GM12873 (cell line): Measurements from ENCODE around the gene BRD4.
A peak's percentile ranks its signal among the peaks of the same experiment; 100 is the strongest.

Experiments used
- TF ChIP-seq, protein P1 (sequence below): IDR thresholded peaks from 2 replicates; pipeline ENCODE4 v1.5.1; 2012; ENCODE audit warnings: low read depth, mild to moderate bottlenecking, moderate library complexity, low read length, control low read depth; ENCODE audit not compliant: insufficient read depth; ENCODE audit errors: missing control alignments

The BRD4 gene

DNA sequence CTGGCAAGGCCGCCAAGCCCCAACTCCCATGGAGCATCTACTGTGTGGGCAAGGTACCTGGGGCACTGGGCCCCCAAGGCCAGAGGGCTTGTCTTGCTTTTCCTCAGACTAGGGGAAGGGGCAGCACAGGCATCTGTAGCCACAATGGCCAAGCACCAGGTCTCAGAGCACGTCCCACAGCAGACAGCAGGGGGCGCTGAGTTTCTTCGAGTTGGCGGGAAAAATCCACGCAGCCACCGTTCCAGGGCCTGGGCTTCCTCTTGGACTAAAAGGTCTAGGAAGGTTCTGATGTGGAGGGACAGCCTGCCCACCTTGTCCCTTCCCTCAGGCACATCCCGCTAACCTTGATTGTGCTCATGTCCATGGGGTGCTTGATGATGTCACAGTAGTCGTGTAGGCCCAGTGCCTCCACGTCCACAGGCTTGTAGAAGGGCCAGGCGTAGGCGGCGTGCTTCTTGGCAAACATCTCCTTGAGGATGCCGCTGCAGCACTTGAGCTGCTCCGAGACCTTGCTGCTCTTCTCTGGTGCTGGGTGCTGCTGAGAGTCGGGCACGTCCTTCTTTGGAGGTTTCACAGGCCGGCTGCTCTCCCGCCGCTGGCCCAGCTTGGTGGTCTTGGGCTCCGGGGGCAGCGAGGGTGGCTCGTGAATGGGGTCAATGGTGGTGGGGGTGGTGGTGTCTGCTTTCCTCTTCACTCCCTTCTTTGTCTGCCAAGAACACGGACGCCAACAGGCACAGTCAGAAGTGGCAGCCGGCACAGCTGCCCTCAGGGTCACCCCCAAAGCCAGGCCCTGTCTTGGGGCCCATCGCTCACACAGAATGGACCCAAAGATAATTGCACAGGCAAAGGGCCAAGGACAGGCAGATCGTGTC is 68.0 kb downstream of the BRD4 start:
- TF ChIP-seq, protein P1, sequence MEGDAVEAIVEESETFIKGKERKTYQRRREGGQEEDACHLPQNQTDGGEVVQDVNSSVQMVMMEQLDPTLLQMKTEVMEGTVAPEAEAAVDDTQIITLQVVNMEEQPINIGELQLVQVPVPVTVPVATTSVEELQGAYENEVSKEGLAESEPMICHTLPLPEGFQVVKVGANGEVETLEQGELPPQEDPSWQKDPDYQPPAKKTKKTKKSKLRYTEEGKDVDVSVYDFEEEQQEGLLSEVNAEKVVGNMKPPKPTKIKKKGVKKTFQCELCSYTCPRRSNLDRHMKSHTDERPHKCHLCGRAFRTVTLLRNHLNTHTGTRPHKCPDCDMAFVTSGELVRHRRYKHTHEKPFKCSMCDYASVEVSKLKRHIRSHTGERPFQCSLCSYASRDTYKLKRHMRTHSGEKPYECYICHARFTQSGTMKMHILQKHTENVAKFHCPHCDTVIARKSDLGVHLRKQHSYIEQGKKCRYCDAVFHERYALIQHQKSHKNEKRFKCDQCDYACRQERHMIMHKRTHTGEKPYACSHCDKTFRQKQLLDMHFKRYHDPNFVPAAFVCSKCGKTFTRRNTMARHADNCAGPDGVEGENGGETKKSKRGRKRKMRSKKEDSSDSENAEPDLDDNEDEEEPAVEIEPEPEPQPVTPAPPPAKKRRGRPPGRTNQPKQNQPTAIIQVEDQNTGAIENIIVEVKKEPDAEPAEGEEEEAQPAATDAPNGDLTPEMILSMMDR = peak; percentile 88

DNA sequence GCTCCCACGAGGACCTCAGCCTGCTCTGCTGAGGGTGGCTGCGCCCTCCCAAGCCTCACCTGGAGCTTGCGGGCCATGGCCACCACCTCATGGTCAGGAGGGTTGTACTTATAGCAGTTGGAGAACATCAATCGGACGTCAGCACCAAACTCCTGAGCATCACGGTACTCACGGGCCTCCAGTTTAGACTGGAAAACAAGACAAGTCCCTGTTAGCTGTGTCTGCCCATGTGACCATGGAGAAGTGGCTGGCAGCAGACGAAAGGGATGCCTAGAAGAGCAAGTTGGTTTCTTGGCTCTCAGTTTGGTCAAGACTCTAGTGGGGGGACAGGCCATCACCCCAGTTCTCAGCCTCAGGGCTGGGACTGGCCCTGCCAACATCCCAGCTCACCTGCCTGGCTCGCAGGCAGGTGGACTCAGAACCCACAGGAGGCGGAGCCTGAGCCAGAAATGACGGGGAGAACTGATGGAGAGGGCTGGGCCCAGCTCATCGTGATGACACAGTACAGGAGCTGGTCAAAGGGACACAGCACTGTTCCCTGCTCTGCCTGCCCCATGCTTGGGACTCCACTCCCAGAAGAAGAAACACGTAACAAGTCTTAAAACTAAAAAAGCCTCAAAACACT is 68.9 kb downstream of the BRD4 start:
- TF ChIP-seq, protein P1 = no peak

DNA sequence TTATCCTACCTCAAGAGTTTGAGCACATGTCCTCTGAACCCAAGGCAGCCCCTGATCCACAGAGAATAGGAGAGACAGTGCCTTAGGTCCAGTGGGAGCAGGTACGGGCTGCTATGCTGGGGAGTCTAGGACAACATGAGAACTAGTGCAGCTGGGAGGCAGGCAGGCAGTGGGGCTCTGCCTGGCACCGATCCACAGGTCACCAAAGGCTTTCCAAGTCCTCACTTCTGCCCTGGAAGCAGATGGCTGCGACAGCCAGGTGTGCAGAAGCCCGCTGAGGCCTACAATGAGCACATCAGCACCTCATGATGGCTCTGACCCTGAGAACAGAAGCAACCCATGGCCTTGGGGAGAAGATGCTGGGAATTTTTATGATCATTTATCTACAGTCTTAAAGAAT is 70.3 kb downstream of the BRD4 start:
- TF ChIP-seq, protein P1 = no peak

DNA sequence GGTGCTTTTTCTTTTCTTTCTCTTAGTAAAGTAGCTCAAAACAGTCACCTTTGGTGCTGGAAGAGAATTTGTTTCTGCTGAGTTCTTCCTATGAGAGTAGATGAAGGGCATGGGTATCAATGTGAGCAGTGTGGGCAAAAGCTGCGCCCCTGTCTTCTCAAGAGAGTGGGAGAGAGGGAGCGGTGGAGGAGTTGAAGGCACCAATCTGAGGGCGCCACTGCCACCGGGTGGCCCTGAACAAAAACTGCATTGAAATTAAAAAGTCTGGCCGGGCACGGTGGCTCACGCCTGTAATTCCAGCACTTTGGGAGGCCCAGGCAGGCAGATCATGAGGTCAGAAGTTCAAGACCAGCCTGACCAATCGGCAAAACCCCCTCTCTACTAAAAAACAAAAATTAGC is 71.4 kb downstream of the BRD4 start:
- TF ChIP-seq, protein P1 = peak; percentile 28

DNA sequence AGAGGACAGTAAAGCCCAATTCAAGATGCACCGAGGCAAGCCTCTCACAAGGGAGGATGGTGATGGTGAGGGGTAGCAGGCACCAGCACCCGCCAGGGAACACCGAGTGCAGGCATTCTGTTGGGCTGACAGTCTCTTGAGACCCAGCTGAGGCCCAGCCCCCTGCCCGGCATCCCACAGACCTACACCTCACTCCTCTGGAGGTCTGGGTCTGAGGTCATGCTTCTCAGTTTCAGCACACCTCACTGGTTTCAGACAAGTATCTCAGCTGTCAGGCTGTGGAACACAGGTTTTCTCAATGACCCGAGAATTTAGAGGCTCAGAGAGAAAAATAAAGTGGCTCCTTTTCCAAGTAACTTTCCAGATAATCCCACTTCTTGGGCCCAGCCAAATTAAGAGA is 72.4 kb downstream of the BRD4 start:
- TF ChIP-seq, protein P1 = no peak

DNA sequence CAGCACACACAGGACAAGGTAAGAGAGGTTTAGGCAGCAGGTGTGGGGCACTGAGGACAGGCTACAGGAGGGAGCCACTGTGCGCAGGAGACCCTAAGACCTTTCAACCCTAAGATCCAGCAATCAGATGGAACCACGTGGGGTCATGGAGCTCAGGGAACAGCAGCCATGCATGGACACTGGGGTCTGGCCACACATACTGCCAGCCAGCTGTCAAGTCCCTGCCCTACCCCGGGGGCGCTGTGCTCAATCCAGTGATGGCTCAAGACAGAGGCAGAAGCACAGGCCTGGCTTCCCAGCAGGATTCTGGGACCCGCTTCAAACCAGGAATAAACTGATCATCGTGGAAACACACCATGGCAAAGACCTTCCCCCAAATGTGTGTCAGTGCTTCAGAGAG is 74.6 kb downstream of the BRD4 start:
- TF ChIP-seq, protein P1 = no peak

DNA sequence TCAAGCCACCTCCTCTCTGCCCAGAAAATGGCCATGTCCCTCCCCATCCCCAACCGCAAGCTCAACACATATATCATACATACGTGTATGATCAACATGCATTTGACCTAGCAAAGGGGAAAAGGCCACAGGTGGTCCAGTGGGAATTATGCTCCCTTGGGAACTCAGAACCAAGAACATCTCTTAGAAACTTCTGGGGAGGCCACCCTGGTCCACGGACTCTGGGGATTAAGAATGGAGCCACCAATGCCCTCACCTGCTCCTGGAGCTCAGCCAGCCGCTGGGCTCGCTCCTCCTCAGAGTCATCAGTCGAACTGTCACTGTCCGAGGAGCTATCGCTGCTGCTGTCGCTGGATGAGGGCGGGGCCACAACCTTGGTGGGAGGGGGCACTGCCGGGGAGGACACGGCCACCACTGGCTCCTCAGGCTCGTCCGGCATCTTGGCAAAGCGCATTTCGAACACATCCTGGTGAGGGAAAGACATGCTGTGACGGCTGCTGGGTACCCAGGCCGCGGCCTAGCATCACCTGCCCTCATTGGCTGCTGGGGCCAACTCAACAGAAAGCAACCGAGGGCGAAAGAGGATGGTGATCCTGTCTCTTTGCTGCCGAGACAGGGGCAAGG is 75.5 kb downstream of the BRD4 start:
- TF ChIP-seq, protein P1 = no peak
